Measurements from ENCODE around the gene TMC4. TPM values are rescaled to one million over a fixed set of nuclear protein-coding genes. Genes with fewer than 3 reads are reported as not detected.
"Not testable (repeated sequence)": the region's sequence is repeated elsewhere in the genome, so short reads cannot be mapped to it uniquely, and the experiment has no call there.

The TMC4 gene
- total RNA-seq, 1 experiment from 2014 or later: 175 TPM

- intact Hi-C loops (cut with micrococcal nuclease; ENCODE audit: unreplicated experiment): loop anchor here (1.0 kb wide), 1 partner anchor 17 kb away; no protein-coding TSS in a partner anchor
- peak overlapping the region; percentile 78 for H3K4me2 ChIP-seq
- CTCF ChIA-PET: interaction anchor here (0.7 to 0.9 kb wide), 3 partner anchors 16 to 26 kb away, joined by 3 to 5 read pairs (median 4); partner anchors contain the start of genes MBOAT7 and TSEN34
These were observed 369 bp upstream of the TMC4 start for GRCh38 chr19:54173359-54173699.

GRCh38 chr19:54171736-54172431 lies 1.1 kb downstream of the TMC4 start:
- BruUV-seq (replicated peaks); H3K9me2 ChIP-seq (ENCODE audit: insufficient read depth); H3K36me3 ChIP-seq (ENCODE audit: low read depth); H3K79me2 ChIP-seq (ENCODE audit: low read depth); H3K9me3 ChIP-seq (ENCODE audit: insufficient read depth, low read depth); H3K27me3 ChIP-seq (ENCODE audit: insufficient read depth, low read depth); H2AFZ ChIP-seq: not testable (repeated sequence)
- intact Hi-C loops (cut with micrococcal nuclease; ENCODE audit: unreplicated experiment): loop anchor here (1.0 kb wide), 2 partner anchors 10 to 59 kb away; no protein-coding TSS in a partner anchor
- Histone ChIP-seq H4K20me1 (ENCODE audit: insufficient read depth) (peaks cover 29% of the 10 kb centered on the region), H3K4me3 (peak overlapping the region; percentile 77), H3F3A (ENCODE audit: insufficient read depth, low read depth) (peaks cover 53% of the 10 kb centered on the region; the same call in 1 of the 2 replicates), H3K4me2 (peak overlapping the region; percentile 78), H3K27ac (peak overlapping the region; percentile 5; the same call in 1 of the 2 replicates), H3K4me1 (replicated peaks; ENCODE audit: insufficient read depth) (peaks cover 14% of the 10 kb centered on the region; the same call in 1 of the 2 replicates)
- peak in 1 of 2 experiments; percentile 71 for DNase-seq
- TF ChIP-seq CTCF (conservative IDR thresholded peaks at IDR 0.05): peak; percentile 40; the same call in 1 of the 2 replicates
- ChIA-PET POLR2A (ENCODE audit: unreplicated experiment) (interaction anchor here (1.1 to 3.3 kb wide), 2 partner anchors 13 to 17 kb away, joined by 4 to 50 read pairs; partner anchors contain the start of genes LENG1 and MBOAT7), CTCF (interaction anchor here (0.5 to 1.5 kb wide), 5 partner anchors 8 to 1038 kb away, joined by 3 to 10 read pairs (median 4); no protein-coding TSS in a partner anchor)

More at GRCh38 chr19:54173359-54173699, 369 bp upstream of the TMC4 start:
- peaks cover 9% of the 10 kb centered on the region for H3K79me2 ChIP-seq (ENCODE audit: low read depth)
- POLR2A ChIA-PET (ENCODE audit: unreplicated experiment): interaction anchor here (0.6 to 3.3 kb wide), 7 partner anchors 13 to 1373 kb away, joined by 4 to 50 read pairs (median 6); partner anchors contain the start of genes MBOAT7 and TNNT1
- H3K4me3 ChIP-seq: peak overlapping the region; percentile 77; the same call in 1 of the 2 replicates
- H3F3A ChIP-seq (ENCODE audit: insufficient read depth, low read depth): peaks cover 65% of the 10 kb centered on the region; the same call in 1 of the 2 replicates
- H2AFZ ChIP-seq: no peak overlapping the region
- H3K27me3 ChIP-seq (ENCODE audit: insufficient read depth, low read depth): no peaks in the 10 kb centered on the region
- H4K20me1 ChIP-seq (ENCODE audit: insufficient read depth): peaks cover 30% of the 10 kb centered on the region
- no peaks in the 10 kb centered on the region for H3K9me3 ChIP-seq (ENCODE audit: insufficient read depth, low read depth)
- H3K36me3 ChIP-seq (ENCODE audit: low read depth): peaks cover 4% of the 10 kb centered on the region; the same call in 1 of the 2 replicates
- peaks cover 14% of the 10 kb centered on the region; the same call in 1 of the 2 replicates for H3K4me1 ChIP-seq (replicated peaks; ENCODE audit: insufficient read depth)
- H3K9me2 ChIP-seq (ENCODE audit: insufficient read depth): no peaks in the 10 kb centered on the region
- peak overlapping the region; percentile 54 for H3K27ac ChIP-seq
- TF ChIP-seq CTCF (conservative IDR thresholded peaks at IDR 0.05): no peak
- no peak for TF ChIP-seq EZH2 (IDR thresholded peaks at IDR 0.05; ENCODE audit: low read depth)
- DNase-seq: no peak
- TSS peak; percentile 77 for BruUV-seq (replicated peaks)

GRCh38 chr19:54169149-54169740 lies 3.7 kb downstream of the TMC4 start:
- no TSS peak for BruUV-seq (replicated peaks)
- Histone ChIP-seq H4K20me1 (ENCODE audit: insufficient read depth) (peaks cover 20% of the 10 kb centered on the region), H3K4me3 (no peak overlapping the region), H3K79me2 (ENCODE audit: low read depth) (peaks cover 6% of the 10 kb centered on the region), H3K4me2 (no peak overlapping the region), H3K27me3 (ENCODE audit: insufficient read depth, low read depth) (no peaks in the 10 kb centered on the region), H3K27ac (no peak overlapping the region), H3F3A (ENCODE audit: insufficient read depth, low read depth) (peaks cover 43% of the 10 kb centered on the region; the same call in 1 of the 2 replicates), H3K36me3 (ENCODE audit: low read depth) (no peaks in the 10 kb centered on the region), H3K9me3 (ENCODE audit: insufficient read depth, low read depth) (no peaks in the 10 kb centered on the region), H3K9me2 (ENCODE audit: insufficient read depth) (no peaks in the 10 kb centered on the region), H3K4me1 (replicated peaks; ENCODE audit: insufficient read depth) (peaks cover 14% of the 10 kb centered on the region; the same call in 1 of the 2 replicates), H2AFZ (no peak overlapping the region)
- CTCF ChIA-PET: interaction anchor here (0.7 to 1.0 kb wide), 2 partner anchors 11 to 19 kb away, joined by 3 to 5 read pairs; no protein-coding TSS in a partner anchor
- intact Hi-C loops (cut with micrococcal nuclease; ENCODE audit: unreplicated experiment): loop anchor here (10.0 kb wide), 1 partner anchor 296 kb away; the partner anchor contains the start of gene LENG9
- no peak for DNase-seq
- POLR2A ChIA-PET (ENCODE audit: unreplicated experiment): interaction anchor here (0.6 kb wide), 1 partner anchor 1477 kb away, joined by 12 read pairs; no protein-coding TSS in a partner anchor
- no peak for TF ChIP-seq CTCF (conservative IDR thresholded peaks at IDR 0.05)
- TF ChIP-seq EZH2 (IDR thresholded peaks at IDR 0.05; ENCODE audit: low read depth): no peak

All from PC-9 (cell line).